ENCODE data around the gene MPPED1.

The MPPED1 gene

DNA sequence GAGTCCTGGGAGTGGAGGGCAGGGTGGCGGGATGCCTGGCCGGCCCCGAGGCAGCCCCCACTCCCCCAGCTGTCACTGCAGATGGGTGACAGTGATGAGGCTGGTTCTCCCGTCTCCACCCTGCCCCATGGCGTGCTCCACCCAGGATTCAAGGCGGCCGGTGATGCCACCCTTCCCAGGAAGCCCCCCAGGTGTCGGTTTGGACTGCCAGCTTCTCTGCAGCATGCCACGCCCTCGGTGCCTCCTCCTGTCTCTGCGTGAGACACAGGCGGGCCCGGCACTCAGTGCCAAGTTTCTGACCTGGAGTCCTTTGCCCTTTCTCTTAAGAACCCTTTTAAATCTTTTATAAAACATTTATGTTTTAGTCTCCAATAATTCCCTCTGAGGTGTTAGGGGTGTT lies 71.5 kb downstream of the MPPED1 start:
- no peak for DNase-seq (ENCODE audit: low read depth)
- TF ChIP-seq, protein P1, sequence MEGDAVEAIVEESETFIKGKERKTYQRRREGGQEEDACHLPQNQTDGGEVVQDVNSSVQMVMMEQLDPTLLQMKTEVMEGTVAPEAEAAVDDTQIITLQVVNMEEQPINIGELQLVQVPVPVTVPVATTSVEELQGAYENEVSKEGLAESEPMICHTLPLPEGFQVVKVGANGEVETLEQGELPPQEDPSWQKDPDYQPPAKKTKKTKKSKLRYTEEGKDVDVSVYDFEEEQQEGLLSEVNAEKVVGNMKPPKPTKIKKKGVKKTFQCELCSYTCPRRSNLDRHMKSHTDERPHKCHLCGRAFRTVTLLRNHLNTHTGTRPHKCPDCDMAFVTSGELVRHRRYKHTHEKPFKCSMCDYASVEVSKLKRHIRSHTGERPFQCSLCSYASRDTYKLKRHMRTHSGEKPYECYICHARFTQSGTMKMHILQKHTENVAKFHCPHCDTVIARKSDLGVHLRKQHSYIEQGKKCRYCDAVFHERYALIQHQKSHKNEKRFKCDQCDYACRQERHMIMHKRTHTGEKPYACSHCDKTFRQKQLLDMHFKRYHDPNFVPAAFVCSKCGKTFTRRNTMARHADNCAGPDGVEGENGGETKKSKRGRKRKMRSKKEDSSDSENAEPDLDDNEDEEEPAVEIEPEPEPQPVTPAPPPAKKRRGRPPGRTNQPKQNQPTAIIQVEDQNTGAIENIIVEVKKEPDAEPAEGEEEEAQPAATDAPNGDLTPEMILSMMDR (conservative IDR thresholded peaks at IDR 0.05; ENCODE audit: low read depth, low read length), result no peak
- H3K4me3 ChIP-seq (ENCODE audit: low read length), result no peak overlapping the region

- no peak overlapping the region for H3K4me3 ChIP-seq (ENCODE audit: low read length)
- DNase-seq (ENCODE audit: low read depth), result no peak
- TF ChIP-seq, protein P1 (conservative IDR thresholded peaks at IDR 0.05; ENCODE audit: low read depth, low read length), result no peak
Observed at GRCh38 chr22:43483669-43484068, 71.9 kb downstream of the MPPED1 start.

GRCh38 chr22:43484227-43484626 lies 72.4 kb downstream of the MPPED1 start:
- TF ChIP-seq, protein P1 (conservative IDR thresholded peaks at IDR 0.05; ENCODE audit: low read depth, low read length), result no peak
- H3K4me3 ChIP-seq (ENCODE audit: low read length), result no peak overlapping the region
- DNase-seq (ENCODE audit: low read depth), result no peak

GRCh38 chr22:43485502-43486089 lies 73.8 kb downstream of the MPPED1 start:
- DNase-seq (ENCODE audit: low read depth), result no peak
- TF ChIP-seq, protein P1 (conservative IDR thresholded peaks at IDR 0.05; ENCODE audit: low read depth, low read length), result no peak
- H3K4me3 ChIP-seq (ENCODE audit: low read length), result no peak overlapping the region

DNA sequence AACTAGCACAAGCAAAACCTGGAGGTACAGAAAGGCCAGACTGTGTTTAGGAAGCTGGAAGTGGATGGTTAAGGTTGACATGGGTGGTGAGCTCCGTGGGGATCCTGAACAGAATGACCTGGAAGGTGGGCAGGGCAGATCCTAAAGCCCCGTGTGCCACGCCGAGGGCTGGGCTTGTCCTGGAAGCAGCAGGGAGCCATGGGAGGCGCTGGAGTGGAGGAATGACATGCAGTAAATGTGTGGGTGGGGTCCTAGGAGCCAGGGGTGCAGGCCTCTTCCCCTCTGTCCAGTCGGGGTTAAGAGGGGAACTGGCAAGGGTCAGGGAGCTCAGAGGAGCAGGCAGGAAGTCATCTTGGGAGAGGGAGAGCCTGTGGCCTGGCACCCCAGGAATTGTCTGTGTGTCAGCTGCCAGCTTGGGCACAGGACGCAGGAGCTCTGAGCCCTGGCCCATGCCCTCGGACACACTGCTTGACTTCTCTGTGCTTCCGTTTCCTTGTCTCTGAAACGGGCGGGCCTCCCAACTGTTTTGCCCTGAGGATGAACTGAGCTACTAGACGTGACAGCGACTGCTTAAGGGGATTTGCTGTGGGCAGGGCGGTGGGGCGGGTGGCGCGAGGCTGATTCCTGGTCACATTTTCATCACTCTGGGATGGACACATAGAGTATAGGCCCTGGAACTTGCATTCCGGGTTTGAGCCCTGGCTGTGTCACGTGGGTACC lies 75.7 kb downstream of the MPPED1 start:
- no peak for DNase-seq (ENCODE audit: low read depth)
- TF ChIP-seq, protein P1 (conservative IDR thresholded peaks at IDR 0.05; ENCODE audit: low read depth, low read length), result no peak
- H3K4me3 ChIP-seq (ENCODE audit: low read length), result no peak overlapping the region

GRCh38 chr22:43488031-43488866 lies 76.4 kb downstream of the MPPED1 start:
- H3K4me3 ChIP-seq (ENCODE audit: low read length), result no peak overlapping the region
- TF ChIP-seq, protein P1 (conservative IDR thresholded peaks at IDR 0.05; ENCODE audit: low read depth, low read length), result no peak
- DNase-seq (ENCODE audit: low read depth), result no peak

All from retinal pigment epithelial cell (primary cell).